HG03175 (cell line): ENCODE measurements around the gene CSNK2B.
"Not testable (repeated sequence)": the region's sequence is repeated elsewhere in the genome, so short reads cannot be mapped to it uniquely, and the experiment has no call there.

Source experiments
- ATAC-seq: cut with Tn5 transposase; IDR thresholded peaks from one replicate; pipeline ENCODE4 v1.9.1; 2021; ENCODE audit warnings: mild to moderate bottlenecking, moderate library complexity; ENCODE audit not compliant: unreplicated experiment

The CSNK2B gene

DNA sequence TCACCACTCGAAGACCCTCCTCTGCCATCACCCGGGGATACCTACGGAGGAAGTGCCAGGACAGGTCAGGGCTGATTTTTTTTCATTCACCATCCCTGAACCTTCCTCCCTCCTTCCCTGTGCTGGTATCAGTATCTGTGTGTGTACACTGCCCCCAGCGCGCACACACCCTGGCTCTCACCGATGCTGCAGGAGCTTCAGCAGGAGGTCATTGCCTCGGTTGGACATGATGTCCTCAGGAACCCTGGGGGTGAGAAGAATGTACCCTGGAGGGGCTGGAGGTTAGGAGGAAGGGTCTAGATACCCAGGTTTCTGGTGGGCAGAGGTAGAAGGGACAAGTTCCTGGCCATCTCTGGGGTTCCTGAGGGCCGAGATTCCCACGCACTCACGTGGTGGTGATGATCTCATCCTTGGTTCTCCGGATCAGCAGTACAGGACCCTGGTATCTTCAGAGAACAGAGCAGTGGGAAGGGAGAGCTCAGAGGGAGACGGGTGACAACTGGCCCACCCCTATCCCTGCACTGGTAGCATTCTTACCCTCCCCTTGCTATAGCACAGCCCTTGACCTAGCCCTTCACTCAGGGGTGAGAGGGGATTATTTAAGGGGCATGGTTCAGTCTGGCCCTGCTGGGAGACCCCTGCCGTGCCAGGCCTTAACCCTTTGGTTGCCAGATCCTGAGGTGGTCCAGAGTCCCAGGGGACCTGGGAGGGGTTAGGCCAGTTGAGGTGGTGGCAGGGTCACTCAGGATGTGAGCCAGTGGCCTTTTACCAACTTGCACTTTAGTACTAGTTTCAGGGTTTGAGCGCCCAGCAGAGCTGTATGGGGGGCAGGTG is 22.2 kb downstream of the CSNK2B start:
- ATAC-seq = no peak

DNA sequence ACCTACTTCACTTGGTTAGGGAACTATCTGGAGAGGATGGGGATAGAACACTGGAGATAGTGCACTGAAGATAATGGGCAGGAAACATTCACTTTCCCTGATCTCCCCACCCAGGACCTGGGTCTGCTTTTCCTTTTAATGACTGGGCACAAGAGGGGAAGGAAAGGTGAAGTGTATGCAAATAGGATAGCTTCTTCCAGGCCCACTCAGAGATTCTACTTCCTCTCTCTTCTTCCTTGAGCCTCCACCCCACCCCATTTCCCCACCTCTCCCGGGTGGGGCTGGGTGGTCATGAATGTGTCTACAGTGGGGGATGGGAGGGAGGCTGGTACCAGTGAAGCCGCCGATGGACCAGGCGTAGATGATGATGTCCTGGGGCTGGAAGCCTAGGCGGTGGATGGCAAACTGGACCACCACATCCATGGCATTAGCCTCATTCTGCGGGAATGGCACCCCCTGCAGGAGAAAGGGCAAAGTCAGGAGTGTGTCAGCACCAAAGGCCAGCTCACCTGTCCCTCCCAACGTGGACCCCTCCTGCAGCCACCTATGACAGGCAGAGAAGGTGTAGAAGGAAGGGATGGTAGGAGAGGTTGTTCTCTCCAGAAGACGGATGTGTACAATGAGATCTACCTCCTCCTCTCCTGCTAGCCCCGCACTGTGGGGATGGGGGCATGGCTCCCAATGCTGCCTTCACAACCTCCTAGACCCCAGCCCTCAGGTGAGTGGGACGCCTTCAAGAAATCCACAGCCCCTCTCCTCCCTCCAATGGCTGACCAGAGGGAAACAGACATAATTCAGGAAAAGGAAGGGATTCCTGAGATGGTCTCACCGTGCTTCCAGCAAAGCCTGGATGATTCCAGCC is 23.6 kb downstream of the CSNK2B start:
- ATAC-seq = no peak

DNA sequence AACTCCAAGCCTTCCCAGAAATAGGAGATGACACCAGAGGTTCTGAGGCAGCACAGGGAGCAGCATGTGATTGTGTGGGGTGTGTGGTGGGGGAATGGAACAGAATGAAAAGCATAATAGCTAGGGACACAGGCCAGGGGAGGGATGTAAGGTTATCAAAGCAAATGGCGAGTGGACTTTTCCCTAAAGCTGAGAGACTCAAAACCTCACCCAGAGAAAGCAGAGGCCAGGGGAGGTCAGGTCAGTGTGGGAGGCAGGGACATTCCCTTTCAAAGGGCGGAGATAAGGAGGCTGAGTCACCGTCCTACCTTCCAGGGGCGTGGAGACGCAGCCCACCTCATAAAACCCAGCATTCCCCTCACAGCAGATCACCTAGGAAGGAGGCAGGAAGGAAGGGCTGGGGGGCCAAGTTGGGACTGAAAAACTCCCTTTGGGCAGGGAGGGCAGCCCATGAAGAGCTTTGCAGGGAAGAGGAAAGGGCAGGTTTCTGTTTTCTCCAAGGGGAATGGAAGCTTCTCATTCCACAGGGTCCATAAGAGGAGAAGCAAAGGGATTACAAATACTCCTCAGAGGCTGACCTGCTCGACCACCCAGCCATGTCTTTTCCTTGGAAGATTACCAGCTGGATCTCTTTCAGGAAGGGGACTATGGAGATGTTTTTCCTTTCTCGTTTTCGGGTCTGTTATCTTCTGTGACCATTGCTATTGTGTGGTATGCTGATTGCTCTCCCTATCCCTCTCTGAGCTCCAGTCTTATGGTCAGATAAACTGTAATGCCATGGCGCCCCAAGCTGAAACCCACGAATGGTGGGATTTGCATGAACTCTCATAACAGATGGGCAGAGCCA is 24.6 kb downstream of the CSNK2B start:
- no peak for ATAC-seq

DNA sequence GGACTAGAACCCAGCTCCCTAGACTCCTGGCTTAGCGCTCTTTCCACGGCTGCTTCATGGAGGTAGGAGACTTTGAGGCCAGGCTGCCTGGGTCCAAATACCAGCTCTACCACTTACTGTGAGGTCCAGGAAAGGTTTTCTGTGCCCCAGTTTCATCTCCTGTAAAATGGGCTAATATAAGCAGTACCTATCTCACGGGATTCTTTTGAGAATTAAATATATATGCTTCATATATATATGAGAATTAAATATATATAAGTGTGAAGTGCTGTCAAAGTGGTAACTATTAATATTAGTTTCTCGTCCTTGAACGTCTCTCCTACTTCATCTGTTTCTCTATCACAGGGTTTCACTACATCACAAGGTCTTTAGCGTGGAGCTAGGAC is 25.2 kb downstream of the CSNK2B start:
- no peak for ATAC-seq

DNA sequence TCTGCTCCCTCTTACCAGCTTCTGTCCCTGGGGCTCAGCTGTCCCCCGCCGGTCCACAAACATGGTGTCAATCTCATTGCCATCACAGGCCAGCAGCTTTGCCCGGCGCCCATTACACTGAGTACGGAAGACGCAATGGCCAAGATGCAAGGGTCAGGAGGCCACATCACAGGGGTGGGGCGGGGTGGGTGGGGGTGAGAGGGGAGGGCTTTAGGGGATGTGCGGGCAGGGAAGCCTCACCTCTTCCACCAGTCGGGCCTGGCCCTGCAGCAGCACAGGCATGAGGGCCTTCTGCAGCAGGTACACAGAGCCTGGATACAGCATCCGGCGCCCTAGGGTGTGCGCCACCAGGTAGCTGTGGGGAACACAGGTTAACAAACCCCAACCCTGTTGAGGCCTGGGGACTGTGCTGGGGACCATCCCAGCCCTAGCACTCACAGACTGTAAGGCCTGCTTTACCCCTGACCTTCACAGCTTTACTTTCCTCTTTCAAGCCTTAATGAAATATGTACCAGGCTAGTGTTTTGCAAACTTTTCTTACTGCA is 25.8 kb downstream of the CSNK2B start:
- ATAC-seq = no peak

DNA sequence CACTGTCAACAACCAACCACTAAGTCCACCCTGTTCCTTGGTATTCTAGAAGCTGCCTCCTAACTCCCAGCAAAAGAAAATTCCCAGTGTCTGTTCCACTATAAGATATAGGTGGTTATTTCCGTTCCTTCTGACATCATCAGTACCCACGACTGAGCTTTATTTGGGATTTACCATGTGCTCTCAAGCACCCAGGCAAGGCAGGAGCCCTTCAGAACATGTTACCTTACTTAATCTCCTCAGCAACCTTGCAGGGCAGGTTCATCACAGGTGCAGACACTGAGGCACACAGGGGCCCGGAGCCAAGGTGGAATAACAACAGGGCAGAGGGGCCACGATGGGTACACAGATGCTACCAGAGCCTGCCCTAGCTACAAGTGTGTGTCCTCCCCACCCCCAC is 26.5 kb downstream of the CSNK2B start:
- ATAC-seq = no peak

DNA sequence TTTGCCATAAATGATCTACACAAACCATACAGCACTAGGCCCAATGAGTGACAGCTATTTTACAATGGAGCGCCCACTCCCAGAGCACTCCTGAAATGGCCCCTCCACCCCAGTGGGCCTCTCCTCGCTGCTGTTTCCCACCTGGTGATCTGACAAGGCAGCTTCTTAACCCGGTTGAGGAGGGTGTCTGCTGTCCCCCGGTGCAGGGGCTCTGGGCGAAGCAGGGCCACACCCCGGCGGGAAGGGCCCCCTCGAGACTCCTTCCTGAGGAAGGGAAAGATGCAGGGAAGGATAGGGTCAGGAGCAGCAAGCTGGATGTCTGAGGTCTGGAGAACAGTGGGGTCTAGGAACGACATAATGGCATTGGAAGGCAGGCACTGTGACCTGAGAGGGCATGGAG is 27.0 kb downstream of the CSNK2B start:
- ATAC-seq = no peak

DNA sequence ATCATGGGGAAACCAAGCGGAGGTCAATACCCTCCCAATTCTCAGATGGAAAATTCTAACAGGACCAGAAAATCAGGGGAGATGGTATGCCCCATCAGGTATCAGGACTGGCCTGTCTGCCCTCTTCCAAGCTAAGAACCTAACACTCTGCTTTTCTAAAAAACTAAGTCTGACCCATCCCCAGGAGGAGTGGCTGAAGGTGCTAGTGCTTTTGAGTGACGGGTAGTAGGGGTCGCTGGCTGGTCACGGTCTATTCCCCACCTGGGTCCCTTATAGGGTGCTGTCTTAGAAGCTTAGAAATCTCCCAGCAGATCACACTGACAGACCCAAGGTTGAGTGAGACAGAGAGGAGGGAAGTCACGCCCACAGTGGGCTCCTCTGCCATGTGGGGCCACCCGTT is 27.7 kb downstream of the CSNK2B start:
- ATAC-seq = no peak

DNA sequence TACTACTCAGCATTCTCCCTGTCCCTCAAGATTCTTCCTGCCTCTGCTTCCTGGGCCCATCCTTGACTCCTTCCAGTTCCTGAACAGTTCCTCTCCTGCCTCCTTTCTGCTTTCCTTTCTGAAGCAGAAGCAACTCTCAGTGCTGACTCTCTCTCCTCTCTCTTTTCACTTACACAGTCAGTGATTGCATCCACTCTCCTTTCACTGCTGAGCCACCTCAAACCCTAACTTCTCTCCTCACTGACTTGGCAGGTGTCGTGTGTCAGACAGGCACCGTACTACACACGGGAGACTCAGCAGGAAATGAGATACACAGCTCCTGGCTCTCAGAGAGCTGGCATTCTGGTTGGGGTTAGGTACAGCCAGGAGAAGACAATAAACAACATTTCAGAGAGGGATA is 31.7 kb downstream of the CSNK2B start:
- ATAC-seq = no peak

DNA sequence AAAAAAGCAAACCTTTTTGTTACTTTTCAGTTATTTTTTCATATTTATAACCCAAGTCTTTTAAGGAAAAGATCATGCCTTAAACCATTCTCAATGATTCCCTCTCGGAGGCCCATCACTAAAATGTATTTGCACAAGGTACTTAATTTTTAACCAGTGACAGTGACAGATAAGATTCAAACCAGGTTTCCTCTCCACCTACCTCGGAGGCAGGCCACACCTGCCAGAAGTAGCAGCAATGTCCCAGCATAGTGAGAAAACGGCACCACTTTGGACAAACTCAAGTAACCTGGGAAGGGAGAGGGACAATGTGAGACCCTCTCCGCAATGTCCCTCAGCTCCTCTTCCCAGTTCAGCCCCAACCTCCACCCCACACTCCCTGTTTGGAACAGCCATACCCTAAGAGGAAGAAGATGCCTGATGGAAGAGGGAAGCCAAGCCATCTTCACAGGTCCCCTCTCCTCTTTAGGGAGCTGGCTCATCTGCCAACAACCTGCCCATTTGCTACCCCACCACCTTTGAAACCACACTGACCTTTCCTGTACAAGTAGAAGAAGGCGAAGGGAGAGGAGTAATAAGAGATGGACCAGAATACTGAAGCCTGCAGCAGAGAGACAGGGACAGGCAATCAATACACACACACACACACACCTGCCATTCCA is 35.0 kb downstream of the CSNK2B start:
- ATAC-seq = no peak

DNA sequence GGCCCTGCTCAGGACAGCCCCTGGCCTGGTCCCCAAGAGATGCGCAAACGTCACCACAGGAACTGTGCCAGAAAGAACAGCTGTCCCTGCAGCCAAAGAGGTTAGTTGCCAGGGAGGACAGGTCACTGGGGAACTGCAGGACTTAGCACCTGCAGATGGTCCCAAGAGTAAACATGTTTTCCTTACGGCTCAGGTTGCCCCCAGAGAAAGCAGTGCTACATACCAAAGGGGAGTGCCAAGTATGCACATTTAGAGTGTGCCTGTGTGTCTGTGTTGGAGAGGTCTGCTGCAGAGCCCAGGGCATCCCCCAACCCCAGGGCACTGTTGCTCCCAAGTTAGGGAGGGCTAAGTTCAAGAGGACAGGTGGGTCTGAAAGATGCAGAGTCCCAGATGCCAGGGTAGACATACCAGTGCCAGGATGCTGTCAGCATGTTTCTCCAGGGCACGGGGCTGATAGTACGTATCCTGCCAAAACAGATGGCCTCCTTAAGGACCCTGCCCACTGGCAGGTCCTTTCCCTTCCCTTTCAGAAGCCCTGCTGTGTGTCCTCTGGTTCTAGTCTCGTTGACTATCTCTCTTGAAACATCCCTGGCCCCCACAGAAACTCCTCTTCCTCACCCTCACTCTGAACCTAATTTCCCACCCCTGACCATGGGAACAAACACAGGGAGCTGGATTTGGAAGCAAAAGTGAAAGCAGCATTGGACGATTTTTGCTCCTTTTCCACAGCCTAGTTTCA is 36.0 kb downstream of the CSNK2B start:
- no peak for ATAC-seq

DNA sequence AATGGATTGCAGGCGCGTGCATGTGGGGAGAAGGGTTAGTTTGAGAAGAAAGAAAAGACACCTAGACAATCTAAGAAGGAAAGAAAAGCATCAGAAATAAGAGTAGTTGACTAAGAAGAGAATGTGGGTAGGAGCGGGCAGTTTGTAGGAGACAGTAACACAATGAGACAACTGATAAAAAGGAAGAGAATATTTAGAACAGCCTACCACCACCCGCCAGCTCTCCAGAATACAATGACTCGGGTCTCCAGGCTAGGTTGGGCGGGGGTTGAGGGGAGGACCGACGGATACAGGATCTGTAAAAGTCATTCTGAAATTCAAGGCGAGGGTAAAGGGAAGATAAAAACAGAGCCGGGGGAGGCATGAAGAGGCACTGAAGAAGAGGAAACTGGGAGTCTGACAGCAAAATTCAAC is 36.5 kb downstream of the CSNK2B start:
- no peak for ATAC-seq

DNA sequence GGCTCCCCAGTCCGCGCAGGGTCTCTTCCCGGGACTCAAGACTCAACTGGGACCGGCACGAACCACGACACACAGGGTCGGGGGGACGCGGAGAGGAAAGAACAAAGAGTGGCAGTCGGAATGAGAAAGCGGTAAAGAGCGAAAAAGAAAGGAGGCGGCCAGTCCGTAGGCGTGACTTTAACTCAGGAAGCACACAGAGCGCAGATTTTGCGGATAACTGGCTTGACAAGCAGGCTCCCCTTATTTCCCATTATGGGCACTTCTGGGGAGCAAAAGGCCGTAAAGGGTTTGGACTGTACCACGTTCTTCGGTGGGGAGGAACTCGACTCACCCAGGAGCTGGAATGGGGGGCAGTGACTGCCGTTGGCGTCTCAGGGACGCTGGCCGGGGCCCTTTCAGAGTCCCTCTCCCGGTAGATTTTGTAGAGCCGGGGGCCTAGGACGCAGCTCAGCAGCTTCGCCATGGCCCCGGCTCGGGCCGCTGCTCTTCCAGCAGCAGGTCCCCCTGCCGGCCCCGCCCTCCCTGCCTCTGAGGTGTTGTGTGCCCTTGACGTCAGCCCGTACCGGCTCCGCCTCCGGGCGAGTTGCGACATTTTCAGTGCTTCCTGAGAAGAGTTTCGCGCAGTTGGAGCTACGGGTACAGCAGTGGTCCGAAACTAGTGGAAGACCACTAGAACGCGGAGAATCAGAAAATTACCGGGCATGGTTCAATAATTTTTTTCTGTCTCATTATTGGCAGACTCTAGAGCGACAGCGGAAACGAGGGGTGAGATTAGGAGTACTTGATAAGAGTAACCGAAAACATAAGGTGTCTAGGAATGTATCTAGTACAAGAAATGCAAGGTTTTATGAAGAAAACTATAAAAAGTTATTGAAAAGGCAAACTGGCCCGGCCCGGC is 37.2 kb downstream of the CSNK2B start, which contains the start of gene ABHD16A:
Gene ABHD16A (minus strand): TSS at position 506 of the 898 bp plus-strand sequence. CDS start 43 bp downstream, at position 463.
- peak; percentile 84 for ATAC-seq

DNA sequence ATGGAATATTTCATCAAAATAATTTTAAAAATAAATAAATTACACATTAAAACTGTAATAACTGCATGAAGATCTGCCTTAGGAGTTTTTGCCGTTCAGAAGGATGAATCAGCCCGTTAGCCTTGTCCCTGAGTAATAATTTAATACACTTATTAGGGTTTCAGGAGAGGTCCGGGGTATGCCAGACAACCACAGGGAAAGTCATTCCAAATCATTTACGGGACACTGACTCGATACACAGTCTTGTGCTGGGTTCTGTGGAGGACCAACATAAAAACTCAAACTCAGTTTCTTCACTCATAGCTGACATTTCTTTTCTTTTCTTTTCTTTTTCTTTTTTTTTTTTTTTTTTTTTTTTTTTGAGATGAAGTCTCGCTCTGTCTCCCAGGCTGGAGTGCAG is 40.1 kb downstream of the CSNK2B start:
- no peak for ATAC-seq

DNA sequence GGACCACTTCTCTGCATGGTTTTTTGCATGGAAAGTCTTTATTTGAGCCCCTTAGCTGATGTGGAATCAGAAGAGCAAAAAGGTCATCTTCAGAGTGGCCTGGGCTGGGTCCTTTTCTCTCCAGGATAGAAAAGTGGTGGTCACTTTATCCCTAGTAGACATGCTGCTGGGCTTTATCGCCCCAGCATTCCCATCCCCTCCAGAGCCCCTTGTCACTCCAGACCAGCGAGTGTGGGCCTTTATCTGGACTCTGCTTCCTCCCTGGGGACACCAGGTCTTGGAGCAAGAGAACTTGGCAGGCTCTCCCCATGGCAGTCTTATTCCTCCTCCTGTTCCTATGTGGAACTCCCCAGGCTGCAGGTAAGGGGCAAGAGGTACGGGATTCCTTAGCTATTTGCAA is 40.7 kb downstream of the CSNK2B start, which contains the start of gene LY6G6F:
Gene LY6G6F (plus strand): TSS at position 268 of the 400 bp plus-strand sequence. CDS start 41 bp downstream, at position 309.
- ATAC-seq = no peak

DNA sequence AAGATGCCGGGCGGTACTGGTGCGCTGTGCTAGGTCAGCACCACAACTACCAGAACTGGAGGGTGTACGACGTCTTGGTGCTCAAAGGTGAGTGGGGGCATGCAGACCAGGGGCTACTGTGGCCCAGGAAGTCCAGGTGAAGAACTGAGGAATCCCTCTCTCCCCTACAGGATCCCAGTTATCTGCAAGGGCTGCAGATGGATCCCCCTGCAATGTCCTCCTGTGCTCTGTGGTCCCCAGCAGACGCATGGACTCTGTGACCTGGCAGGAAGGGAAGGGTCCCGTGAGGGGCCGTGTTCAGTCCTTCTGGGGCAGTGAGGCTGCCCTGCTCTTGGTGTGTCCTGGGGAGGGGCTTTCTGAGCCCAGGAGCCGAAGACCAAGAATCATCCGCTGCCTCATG is 41.8 kb downstream of the CSNK2B start:
- ATAC-seq = no peak

DNA sequence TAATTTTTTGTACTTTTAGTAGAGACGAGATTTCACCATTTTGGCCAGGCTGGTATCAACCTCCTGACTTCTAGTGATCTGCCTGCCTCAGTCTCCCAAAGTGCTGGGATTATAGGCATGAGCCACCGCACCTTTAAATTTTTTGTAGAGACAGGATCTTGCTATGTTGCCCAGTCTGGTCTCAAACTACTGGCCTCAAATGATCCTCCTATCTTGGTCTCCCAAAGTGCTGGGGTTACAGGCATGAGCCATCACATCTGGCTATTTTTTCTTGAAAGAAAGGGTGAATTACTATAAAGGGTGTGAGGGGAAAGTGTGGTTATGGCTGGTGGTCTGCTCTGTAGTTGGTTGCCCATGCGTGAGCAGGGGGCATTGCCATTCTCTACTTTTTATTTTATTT is 42.3 kb downstream of the CSNK2B start:
- no peak for ATAC-seq

DNA sequence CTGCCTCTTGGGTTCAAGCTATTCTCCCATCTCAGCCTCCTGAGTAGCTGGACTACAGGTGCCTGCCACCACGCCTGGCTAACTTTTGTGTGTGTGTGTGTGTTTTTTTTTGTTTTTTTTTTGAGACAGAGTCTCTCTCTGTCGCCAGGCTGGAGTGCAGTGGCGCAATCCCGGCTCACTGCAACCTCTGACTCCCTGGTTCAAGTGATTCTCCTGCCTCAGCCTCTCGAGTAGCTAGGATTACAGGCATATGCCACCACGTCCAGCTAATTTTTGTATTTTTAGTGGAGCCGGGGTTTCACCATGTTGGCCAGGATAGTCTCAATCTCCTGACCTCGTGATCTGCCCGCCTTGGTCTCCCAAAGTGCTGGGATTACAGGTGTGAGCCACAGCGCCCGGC is 43.3 kb downstream of the CSNK2B start:
- ATAC-seq = not testable (repeated sequence)
